ENCODE results near the gene MALRD1. TPM values are rescaled to one million over a fixed set of nuclear protein-coding genes. Genes with fewer than 3 reads are reported as not detected.

The MALRD1 gene
- total RNA-seq, 2 experiments from 2014 or later, result not detected

DNA sequence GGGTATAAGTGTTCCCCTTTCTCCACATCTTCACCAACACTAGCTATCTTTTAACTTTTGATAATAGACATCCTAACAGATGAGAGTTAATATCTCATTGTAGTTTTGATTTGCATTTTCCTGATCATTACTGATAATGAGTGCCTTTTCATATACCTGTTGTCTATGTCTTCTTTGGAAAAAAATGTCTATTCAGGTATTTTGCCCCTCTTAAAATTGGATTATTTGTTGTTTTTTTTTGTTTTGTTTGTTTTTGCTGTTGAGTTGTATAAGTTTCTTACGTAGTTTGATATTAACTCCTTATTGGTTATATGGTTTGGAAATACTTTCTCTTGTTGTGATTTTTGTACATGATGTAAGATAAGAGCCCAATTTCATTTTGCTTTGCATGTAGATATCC is 214.7 kb downstream of the MALRD1 start:
- Mint-ChIP-seq H3K4me1 (ENCODE audit: low read depth) (no peaks in the 10 kb centered on the region), H3K27me3 (no peaks in the 10 kb centered on the region), H3K27ac (no peak overlapping the region), H3K9me3 (peaks cover 16% of the 10 kb centered on the region), H3K4me3 (no peak overlapping the region), H3K36me3 (ENCODE audit: low read depth) (no peaks in the 10 kb centered on the region)
- ChIA-PET POLR2A (no interaction called here), CTCF (no interaction called here)
- H3K27me3 ChIP-seq (ENCODE audit: control insufficient read depth in 1 of 2, insufficient read depth in 2 of 2, low read length in 2 of 2), result no peaks in the 10 kb centered on the region
- ATAC-seq (ENCODE audit: poor library complexity) (no peak), DNase-seq (no peak)
- intact Hi-C loops (cut with DNase I, micrococcal nuclease), result no loop called here
- TF ChIP-seq, protein P1, sequence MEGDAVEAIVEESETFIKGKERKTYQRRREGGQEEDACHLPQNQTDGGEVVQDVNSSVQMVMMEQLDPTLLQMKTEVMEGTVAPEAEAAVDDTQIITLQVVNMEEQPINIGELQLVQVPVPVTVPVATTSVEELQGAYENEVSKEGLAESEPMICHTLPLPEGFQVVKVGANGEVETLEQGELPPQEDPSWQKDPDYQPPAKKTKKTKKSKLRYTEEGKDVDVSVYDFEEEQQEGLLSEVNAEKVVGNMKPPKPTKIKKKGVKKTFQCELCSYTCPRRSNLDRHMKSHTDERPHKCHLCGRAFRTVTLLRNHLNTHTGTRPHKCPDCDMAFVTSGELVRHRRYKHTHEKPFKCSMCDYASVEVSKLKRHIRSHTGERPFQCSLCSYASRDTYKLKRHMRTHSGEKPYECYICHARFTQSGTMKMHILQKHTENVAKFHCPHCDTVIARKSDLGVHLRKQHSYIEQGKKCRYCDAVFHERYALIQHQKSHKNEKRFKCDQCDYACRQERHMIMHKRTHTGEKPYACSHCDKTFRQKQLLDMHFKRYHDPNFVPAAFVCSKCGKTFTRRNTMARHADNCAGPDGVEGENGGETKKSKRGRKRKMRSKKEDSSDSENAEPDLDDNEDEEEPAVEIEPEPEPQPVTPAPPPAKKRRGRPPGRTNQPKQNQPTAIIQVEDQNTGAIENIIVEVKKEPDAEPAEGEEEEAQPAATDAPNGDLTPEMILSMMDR (IDR thresholded peaks at IDR 0.05), result no peak
- no peak overlapping the region for H3K4me3 ChIP-seq (ENCODE audit: low read length)
- H3K36me3 ChIP-seq (ENCODE audit: insufficient read depth, low read length), result no peaks in the 10 kb centered on the region
- H3K27ac ChIP-seq (ENCODE audit: low read depth in 1 of 2, low read length in 2 of 2), result no peak overlapping the region
- H3K4me1 ChIP-seq (ENCODE audit: insufficient read depth, low read length), result no peaks in the 10 kb centered on the region
- peaks cover 0 to 5% of the 10 kb centered on the region in 2 experiments for H3K9me3 ChIP-seq (ENCODE audit: control insufficient read depth in 1 of 2, insufficient read depth in 1 of 2, low read length in 2 of 2)

DNA sequence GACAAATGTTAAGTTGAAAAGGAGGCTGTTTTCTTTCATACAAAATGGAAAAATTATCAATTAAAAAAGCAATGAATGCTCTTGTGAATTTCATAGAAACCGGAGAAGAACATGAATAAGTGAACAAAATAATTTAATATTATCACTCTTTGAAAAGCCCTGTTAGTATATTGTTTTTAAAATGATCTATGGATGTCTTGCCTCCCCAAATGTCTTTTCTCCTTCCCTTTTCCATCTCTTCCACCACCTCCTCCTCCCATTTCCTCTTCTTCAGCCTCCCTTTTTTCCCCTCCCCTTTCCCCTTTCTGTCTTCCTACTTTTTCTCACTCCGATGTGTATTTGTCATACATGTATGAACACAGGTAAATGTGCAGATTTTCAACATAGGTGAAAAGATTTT is 234.7 kb downstream of the MALRD1 start:
- Mint-ChIP-seq H3K9me3 (peaks cover 9% of the 10 kb centered on the region), H3K4me1 (ENCODE audit: low read depth) (no peaks in the 10 kb centered on the region), H3K27me3 (no peaks in the 10 kb centered on the region), H3K27ac (no peak overlapping the region), H3K4me3 (no peak overlapping the region), H3K36me3 (ENCODE audit: low read depth) (no peaks in the 10 kb centered on the region)
- TF ChIP-seq, protein P1 (IDR thresholded peaks at IDR 0.05), result no peak
- intact Hi-C loops (cut with DNase I, micrococcal nuclease), result no loop called here
- POLR2A ChIA-PET, result no interaction called here
- H3K27me3 ChIP-seq (ENCODE audit: control insufficient read depth in 1 of 2, insufficient read depth in 2 of 2, low read length in 2 of 2), result no peaks in the 10 kb centered on the region
- DNase-seq (no peak), ATAC-seq (ENCODE audit: poor library complexity) (no peak)
- H3K4me1 ChIP-seq (ENCODE audit: insufficient read depth, low read length), result no peaks in the 10 kb centered on the region
- CTCF ChIA-PET, result no interaction called here
- H3K4me3 ChIP-seq (ENCODE audit: low read length), result no peak overlapping the region
- no peak overlapping the region for H3K27ac ChIP-seq (ENCODE audit: low read depth in 1 of 2, low read length in 2 of 2)
- no peaks in the 10 kb centered on the region for H3K36me3 ChIP-seq (ENCODE audit: insufficient read depth, low read length)
- peaks cover 0 to 3% of the 10 kb centered on the region in 2 experiments for H3K9me3 ChIP-seq (ENCODE audit: control insufficient read depth in 1 of 2, insufficient read depth in 1 of 2, low read length in 2 of 2)

DNA sequence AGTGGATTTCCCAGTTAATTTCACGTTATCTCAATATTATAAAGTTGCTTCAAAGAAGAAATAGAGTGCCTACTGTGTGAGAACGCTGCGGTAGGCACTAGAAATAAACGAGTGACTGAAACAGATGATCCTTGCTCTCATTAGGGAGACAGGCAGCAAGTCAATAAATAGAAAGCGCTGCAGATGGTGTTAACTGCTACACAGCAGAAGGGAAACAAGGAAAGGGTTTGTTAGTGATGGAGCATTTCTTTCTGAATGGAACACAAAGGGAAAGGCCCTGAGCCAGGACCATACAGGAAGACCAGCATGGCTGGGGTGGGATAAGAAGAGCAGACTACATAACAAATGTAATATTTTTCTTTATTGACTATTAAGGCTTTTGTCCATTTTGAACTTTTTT is 235.2 kb downstream of the MALRD1 start:
- Mint-ChIP-seq H3K36me3 (ENCODE audit: low read depth) (no peaks in the 10 kb centered on the region), H3K4me1 (ENCODE audit: low read depth) (no peaks in the 10 kb centered on the region), H3K4me3 (no peak overlapping the region), H3K9me3 (peaks cover 9% of the 10 kb centered on the region), H3K27me3 (no peaks in the 10 kb centered on the region), H3K27ac (no peak overlapping the region)
- H3K27ac ChIP-seq (ENCODE audit: low read depth in 1 of 2, low read length in 2 of 2), result no peak overlapping the region
- H3K27me3 ChIP-seq (ENCODE audit: control insufficient read depth in 1 of 2, insufficient read depth in 2 of 2, low read length in 2 of 2), result no peaks in the 10 kb centered on the region
- POLR2A ChIA-PET, result no interaction called here
- peaks cover 0 to 2% of the 10 kb centered on the region in 2 experiments for H3K9me3 ChIP-seq (ENCODE audit: control insufficient read depth in 1 of 2, insufficient read depth in 1 of 2, low read length in 2 of 2)
- no peak for ATAC-seq (ENCODE audit: poor library complexity)
- no peaks in the 10 kb centered on the region for H3K4me1 ChIP-seq (ENCODE audit: insufficient read depth, low read length)
- DNase-seq, result no peak
- H3K36me3 ChIP-seq (ENCODE audit: insufficient read depth, low read length), result no peaks in the 10 kb centered on the region
- intact Hi-C loops (cut with DNase I, micrococcal nuclease), result no loop called here
- TF ChIP-seq, protein P1 (IDR thresholded peaks at IDR 0.05), result no peak
- CTCF ChIA-PET, result no interaction called here
- H3K4me3 ChIP-seq (ENCODE audit: low read length), result no peak overlapping the region

All from CD4-positive, alpha-beta T cell (primary cell).